H9 (cell line): ENCODE data around the gene WIPF2. TPM values are rescaled to one million over a fixed set of nuclear protein-coding genes. Genes with fewer than 3 reads are reported as not detected.

Source experiments
- DNase-seq: peaks from one replicate; pipeline ENCODE4 v3.0.0-alpha.2; 2017
- H2AFZ ChIP-seq: one replicate; pipeline ENCODE4 v1.6.1; 2013; ENCODE audit warnings: mild to moderate bottlenecking, low read length, control low read depth, moderate library complexity
- H2AK5ac ChIP-seq: 2 replicates; pipeline ENCODE4 v1.6.1; 2013; ENCODE audit warnings: low read length, control low read depth, mixed read lengths; ENCODE audit not compliant: insufficient read length
- H2BK120ac ChIP-seq: one replicate; pipeline ENCODE4 v1.6.1; 2013; ENCODE audit warnings: low read depth, mild to moderate bottlenecking, low read length, control low read depth, inconsistent platforms; ENCODE audit not compliant: poor library complexity, severe bottlenecking
- H2BK12ac ChIP-seq: 2 replicates; pipeline ENCODE4 v1.6.1; 2013; ENCODE audit warnings: low read length, control low read depth, mixed read lengths, low read depth; ENCODE audit not compliant: insufficient read length
- H2BK15ac ChIP-seq: 2 replicates; pipeline ENCODE4 v1.6.1; 2013; ENCODE audit warnings: low read depth, low read length, control low read depth
- H2BK20ac ChIP-seq: one replicate; pipeline ENCODE4 v1.6.1; 2013; ENCODE audit warnings: low read depth, mild to moderate bottlenecking, low read length, control low read depth, inconsistent platforms; ENCODE audit not compliant: poor library complexity, severe bottlenecking
- H2BK5ac ChIP-seq: 2 replicates; pipeline ENCODE4 v1.6.1; 2013; ENCODE audit warnings: low read length, control low read depth, mixed read lengths; ENCODE audit not compliant: insufficient read length
- H3K14ac ChIP-seq: 2 replicates; pipeline ENCODE4 v1.6.1; 2013; ENCODE audit warnings: low read length, control low read depth; ENCODE audit not compliant: insufficient read depth
- H3K18ac ChIP-seq: 2 replicates; pipeline ENCODE4 v1.6.1; 2013; ENCODE audit warnings: low read depth, mild to moderate bottlenecking, mixed read lengths, low read length, control low read depth; ENCODE audit not compliant: insufficient read length
- H3K23ac ChIP-seq: 2 replicates; pipeline ENCODE4 v1.6.1; 2013; ENCODE audit warnings: low read length, control low read depth, mixed read lengths, low read depth; ENCODE audit not compliant: insufficient read length
- H3K23me2 ChIP-seq: 2 replicates; pipeline ENCODE4 v1.6.1; 2013; ENCODE audit warnings: low read depth, mild to moderate bottlenecking, mixed read lengths, low read length, control low read depth; ENCODE audit not compliant: insufficient read length, poor library complexity, severe bottlenecking
- H3K27ac ChIP-seq: 2 replicates; pipeline ENCODE4 v1.5.1; 2013; ENCODE audit warnings: low read length, control low read depth, mixed read lengths, low read depth; ENCODE audit not compliant: insufficient read length
- H3K27me3 ChIP-seq: 2 replicates; pipeline ENCODE4 v1.6.1; 2013; ENCODE audit warnings: low read length, control low read depth, inconsistent platforms; ENCODE audit not compliant: insufficient read depth
- H3K4ac ChIP-seq: 2 replicates; pipeline ENCODE4 v1.6.1; 2013; ENCODE audit warnings: low read depth, mild to moderate bottlenecking, control low read depth, inconsistent platforms, low read length, moderate library complexity
- H3K4me1 ChIP-seq: 2 replicates; pipeline ENCODE4 v1.6.1; 2013; ENCODE audit warnings: low read length, control low read depth, inconsistent platforms; ENCODE audit not compliant: insufficient read depth
- H3K4me2 ChIP-seq: 2 replicates; pipeline ENCODE4 v1.6.1; 2013; ENCODE audit warnings: low read length, control low read depth, mixed read lengths; ENCODE audit not compliant: insufficient read length, insufficient read depth
- H3K56ac ChIP-seq: 2 replicates; pipeline ENCODE4 v1.6.1; 2013; ENCODE audit warnings: low read depth, mild to moderate bottlenecking, mixed read lengths, low read length, control low read depth; ENCODE audit not compliant: insufficient read length
- H3K79me1 ChIP-seq: 2 replicates; pipeline ENCODE4 v1.6.1; 2013; ENCODE audit warnings: low read depth, mild to moderate bottlenecking, moderate library complexity, low read length, control low read depth, inconsistent platforms; ENCODE audit not compliant: insufficient read depth, poor library complexity, severe bottlenecking
- H3K79me2 ChIP-seq: 2 replicates; pipeline ENCODE4 v1.6.1; 2013; ENCODE audit warnings: low read length, control low read depth, inconsistent platforms; ENCODE audit not compliant: insufficient read depth
- H3K9ac ChIP-seq: 2 replicates; pipeline ENCODE4 v1.6.1; 2013; ENCODE audit warnings: low read length, control low read depth, mixed read lengths; ENCODE audit not compliant: insufficient read length; ENCODE audit errors: extremely low read depth
- H3K9me3 ChIP-seq: one replicate; pipeline ENCODE4 v1.6.1; 2013; ENCODE audit warnings: low read depth, low read length, inconsistent platforms; ENCODE audit not compliant: control insufficient read depth
- H3T11ph ChIP-seq: one replicate; pipeline ENCODE4 v1.6.1; 2013; ENCODE audit warnings: mild to moderate bottlenecking, low read length, control low read depth, inconsistent platforms
- H4K20me1 ChIP-seq: one replicate; pipeline ENCODE4 v1.6.1; 2013; ENCODE audit not compliant: control insufficient read depth, insufficient read length, insufficient read depth
- H4K5ac ChIP-seq: 2 replicates; pipeline ENCODE4 v1.6.1; 2013; ENCODE audit warnings: low read depth, mild to moderate bottlenecking, mixed read lengths, low read length, control low read depth; ENCODE audit not compliant: insufficient read length
- H4K8ac ChIP-seq: replicated peaks from 2 replicates; pipeline ENCODE4 v1.6.1; 2013; ENCODE audit warnings: low read length, control low read depth, mixed read lengths, low read depth; ENCODE audit not compliant: insufficient read length
- H4K91ac ChIP-seq: 2 replicates; pipeline ENCODE4 v1.6.1; 2013; ENCODE audit warnings: low read depth, mild to moderate bottlenecking, moderate library complexity, mixed read lengths, low read length, control low read depth; ENCODE audit not compliant: insufficient read length
- H3K27ac Mint-ChIP-seq, 3 experiments: 2 replicates in 2 of 3; 3 replicates in 1 of 3; pipeline ENCODE4 v1.8.0; 2020 to 2021; ENCODE audit warnings: mixed read lengths in 3 of 3, mild to moderate bottlenecking in 1 of 3, moderate library complexity in 1 of 3
- H3K27me3 Mint-ChIP-seq: 2 replicates; pipeline ENCODE4 v1.8.0; 2021; ENCODE audit warnings: low read depth, mild to moderate bottlenecking, moderate library complexity, mixed read lengths
- H3K36me3 Mint-ChIP-seq, 3 experiments: 2 replicates in 2 of 3; 3 replicates in 1 of 3; pipeline ENCODE4 v1.8.0; 2020 to 2021; ENCODE audit warnings: low read depth in 3 of 3, mixed read lengths in 3 of 3; ENCODE audit not compliant: insufficient read depth in 1 of 3
- H3K4me1 Mint-ChIP-seq, 2 experiments: 2 replicates each; pipeline ENCODE4 v1.8.0; 2020; ENCODE audit warnings: mixed read lengths in 2 of 2
- H3K4me3 Mint-ChIP-seq, 2 experiments: 2 replicates in 1 of 2; 3 replicates in 1 of 2; pipeline ENCODE4 v1.8.0; 2020 to 2021; ENCODE audit warnings: mild to moderate bottlenecking in 2 of 2, mixed read lengths in 2 of 2, moderate library complexity in 1 of 2
- H3K9me3 Mint-ChIP-seq, 2 experiments: 2 replicates in 1 of 2; 3 replicates in 1 of 2; pipeline ENCODE4 v1.8.0; 2020; ENCODE audit warnings: mild to moderate bottlenecking in 2 of 2, mixed read lengths in 2 of 2, moderate library complexity in 1 of 2
- WGBS: extraction: QIAGEN DNeasy Blood & Tissue Kit; methylation state at CpG from one replicate; pipeline ENCODE4 v1.1.7; 2013; ENCODE audit warnings: missing lambda C conversion rate, low lambda C conversion rate, mixed read lengths; ENCODE audit not compliant: insufficient read length; ENCODE audit errors: extremely low coverage; 5-methylcytosine and 5-hydroxymethylcytosine counted together
- total RNA-seq: library from RNA; stranded (reverse); gene quantifications from 2 replicates; pipeline ENCODE4 v1.2.1, GENCODE V29; 2021
- TF ChIP-seq, protein P1 (sequence below): fragments of 200-600 bp; sonication (generic); conservative IDR thresholded peaks from 3 replicates; pipeline ENCODE4 v1.8.0; 2021; ENCODE audit warnings: antibody characterized with exemption, mild to moderate bottlenecking

Gene WIPF2
- total RNA-seq, 1 experiment from 2014 or later: 24.2 TPM

DNA sequence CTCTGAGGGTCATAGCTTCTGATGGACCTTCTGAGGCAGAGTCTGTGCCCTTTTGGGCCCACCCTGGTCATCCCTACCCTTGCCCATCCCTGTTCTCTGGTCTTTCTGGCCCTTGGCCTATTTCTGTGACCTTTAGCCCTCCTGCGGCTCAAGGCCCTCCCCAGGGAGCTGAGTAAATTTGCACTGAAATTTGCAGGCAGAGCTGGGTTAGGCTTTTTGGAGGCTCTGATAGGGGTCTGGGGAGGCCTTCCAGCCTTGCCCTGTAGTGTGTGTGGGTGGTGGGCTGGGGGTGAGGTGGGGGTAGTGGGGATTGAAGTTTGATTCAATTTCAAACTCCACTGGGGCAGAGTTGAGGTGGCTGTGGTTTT, 107.7 kb downstream of the WIPF2 start:
- Histone ChIP-seq H3K27ac (no peak overlapping the region), H3K79me1 (no peaks in the 10 kb centered on the region), H3K23ac (no peak overlapping the region), H3K18ac (no peak overlapping the region), H3T11ph (no peak overlapping the region), H2BK15ac (no peak overlapping the region), H2AFZ (no peak overlapping the region), H4K5ac (no peak overlapping the region), H2BK12ac (no peak overlapping the region), H2BK5ac (no peak overlapping the region), H3K56ac (no peak overlapping the region), H3K9me3 (no peaks in the 10 kb centered on the region), H4K20me1 (no peaks in the 10 kb centered on the region), H3K23me2 (no peaks in the 10 kb centered on the region), H4K91ac (no peak overlapping the region), H3K79me2 (peaks cover 3% of the 10 kb centered on the region; the same call in 1 of the 2 replicates), H3K4me2 (no peak overlapping the region), H2AK5ac (no peak overlapping the region), H3K4me1 (no peaks in the 10 kb centered on the region; the same call in 1 of the 2 replicates), H3K14ac (no peak overlapping the region), H2BK20ac (no peak overlapping the region), H2BK120ac (no peak overlapping the region), H3K9ac (no peak overlapping the region), H3K27me3 (no peaks in the 10 kb centered on the region), H4K8ac (no peak overlapping the region), H3K4ac (no peak overlapping the region)
- DNase-seq: no peak
- no peak overlapping the region for H3K4me3 Mint-ChIP-seq
- peaks cover 11% of the 10 kb centered on the region for H3K27me3 Mint-ChIP-seq
- H3K9me3 Mint-ChIP-seq: no peaks in the 10 kb centered on the region
- H3K36me3 Mint-ChIP-seq: peaks cover 5 to 7% (median 6%) of the 10 kb centered on the region in 3 experiments
- peaks cover 20 to 32% of the 10 kb centered on the region in 2 experiments for H3K4me1 Mint-ChIP-seq
- no peak overlapping the region; a peak in 1 of 7 replicates for H3K27ac Mint-ChIP-seq
- no CpG with 5 or more reads among the region's 1 CpG for WGBS
- TF ChIP-seq, protein P1, sequence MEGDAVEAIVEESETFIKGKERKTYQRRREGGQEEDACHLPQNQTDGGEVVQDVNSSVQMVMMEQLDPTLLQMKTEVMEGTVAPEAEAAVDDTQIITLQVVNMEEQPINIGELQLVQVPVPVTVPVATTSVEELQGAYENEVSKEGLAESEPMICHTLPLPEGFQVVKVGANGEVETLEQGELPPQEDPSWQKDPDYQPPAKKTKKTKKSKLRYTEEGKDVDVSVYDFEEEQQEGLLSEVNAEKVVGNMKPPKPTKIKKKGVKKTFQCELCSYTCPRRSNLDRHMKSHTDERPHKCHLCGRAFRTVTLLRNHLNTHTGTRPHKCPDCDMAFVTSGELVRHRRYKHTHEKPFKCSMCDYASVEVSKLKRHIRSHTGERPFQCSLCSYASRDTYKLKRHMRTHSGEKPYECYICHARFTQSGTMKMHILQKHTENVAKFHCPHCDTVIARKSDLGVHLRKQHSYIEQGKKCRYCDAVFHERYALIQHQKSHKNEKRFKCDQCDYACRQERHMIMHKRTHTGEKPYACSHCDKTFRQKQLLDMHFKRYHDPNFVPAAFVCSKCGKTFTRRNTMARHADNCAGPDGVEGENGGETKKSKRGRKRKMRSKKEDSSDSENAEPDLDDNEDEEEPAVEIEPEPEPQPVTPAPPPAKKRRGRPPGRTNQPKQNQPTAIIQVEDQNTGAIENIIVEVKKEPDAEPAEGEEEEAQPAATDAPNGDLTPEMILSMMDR: no peak
